ENCODE measurements around the gene ARHGEF19.

DNA sequence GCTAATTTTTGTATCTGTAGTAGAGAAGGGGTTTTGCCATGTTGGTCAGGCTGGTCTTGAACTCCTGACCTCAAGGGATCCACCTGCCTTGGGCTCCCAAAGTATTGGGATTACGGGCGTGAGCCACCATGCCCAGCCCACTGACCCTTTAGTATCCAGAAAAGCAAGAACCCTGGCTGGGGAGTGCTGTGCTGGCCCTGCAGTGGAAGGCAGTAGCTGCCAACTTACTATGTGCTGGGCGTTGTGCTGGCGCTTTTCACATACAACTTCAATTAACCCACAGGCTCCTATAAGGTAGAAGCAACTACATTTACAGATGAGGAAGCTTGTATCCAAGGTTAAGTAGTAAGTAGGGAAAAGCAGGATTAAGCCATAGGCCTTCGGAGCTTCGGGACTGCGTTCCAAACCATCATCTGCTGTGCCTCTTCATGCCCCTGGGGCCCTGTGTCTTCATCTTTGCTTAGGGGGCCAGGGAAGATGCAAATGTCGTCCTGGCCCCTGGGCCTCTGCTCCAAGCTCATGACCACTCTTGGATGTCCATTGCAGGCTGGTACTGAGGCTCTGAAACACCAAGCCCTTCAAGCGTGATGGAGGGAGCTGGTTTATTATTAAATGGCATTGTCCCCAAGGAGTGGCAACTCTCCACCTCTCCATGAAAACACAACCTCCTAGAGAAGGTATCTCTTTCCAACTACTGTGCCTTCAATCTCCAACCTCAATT is 33.2 kb upstream of the ARHGEF19 start:
- TF ChIP-seq POLR2A (IDR thresholded peaks at IDR 0.05): no peak
- TF ChIP-seq, protein P1, sequence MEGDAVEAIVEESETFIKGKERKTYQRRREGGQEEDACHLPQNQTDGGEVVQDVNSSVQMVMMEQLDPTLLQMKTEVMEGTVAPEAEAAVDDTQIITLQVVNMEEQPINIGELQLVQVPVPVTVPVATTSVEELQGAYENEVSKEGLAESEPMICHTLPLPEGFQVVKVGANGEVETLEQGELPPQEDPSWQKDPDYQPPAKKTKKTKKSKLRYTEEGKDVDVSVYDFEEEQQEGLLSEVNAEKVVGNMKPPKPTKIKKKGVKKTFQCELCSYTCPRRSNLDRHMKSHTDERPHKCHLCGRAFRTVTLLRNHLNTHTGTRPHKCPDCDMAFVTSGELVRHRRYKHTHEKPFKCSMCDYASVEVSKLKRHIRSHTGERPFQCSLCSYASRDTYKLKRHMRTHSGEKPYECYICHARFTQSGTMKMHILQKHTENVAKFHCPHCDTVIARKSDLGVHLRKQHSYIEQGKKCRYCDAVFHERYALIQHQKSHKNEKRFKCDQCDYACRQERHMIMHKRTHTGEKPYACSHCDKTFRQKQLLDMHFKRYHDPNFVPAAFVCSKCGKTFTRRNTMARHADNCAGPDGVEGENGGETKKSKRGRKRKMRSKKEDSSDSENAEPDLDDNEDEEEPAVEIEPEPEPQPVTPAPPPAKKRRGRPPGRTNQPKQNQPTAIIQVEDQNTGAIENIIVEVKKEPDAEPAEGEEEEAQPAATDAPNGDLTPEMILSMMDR (IDR thresholded peaks at IDR 0.05): no peak
